ENCODE data around the gene BLTP3B.
A peak's percentile ranks its signal among the peaks of the same experiment; 100 is the strongest.

The BLTP3B gene

DNA sequence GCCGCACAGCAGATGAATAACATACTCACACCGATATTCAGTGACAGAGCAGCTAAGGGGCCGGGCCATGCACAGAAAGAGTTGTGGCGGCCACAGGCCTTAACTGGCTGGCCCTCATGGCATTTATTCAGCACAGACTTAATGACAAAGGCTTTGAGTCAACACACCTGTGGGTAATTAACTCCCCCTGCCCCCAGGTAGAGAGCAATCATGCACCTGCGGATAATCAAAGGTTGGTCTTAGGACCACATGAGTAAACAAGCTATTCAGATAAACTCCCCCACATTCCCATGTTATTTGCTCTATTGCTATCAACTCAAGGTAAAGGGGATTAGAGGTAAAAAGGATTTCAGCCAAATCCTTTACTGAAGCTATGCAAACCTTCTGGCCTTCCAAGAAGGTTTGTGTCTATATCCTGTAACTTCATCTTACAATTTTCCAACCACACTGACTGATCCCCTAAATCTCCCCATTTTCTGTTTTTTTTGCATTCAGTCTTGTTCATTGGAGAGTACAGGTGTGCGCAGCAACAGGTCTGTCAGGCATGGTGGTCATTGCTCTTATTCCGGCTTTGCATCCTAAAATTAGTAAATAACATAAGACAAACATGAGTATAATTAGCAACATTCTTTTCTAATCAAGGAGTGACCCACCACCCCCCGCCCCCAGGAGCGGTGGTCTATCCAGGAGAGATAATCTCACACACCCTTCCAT is 16.9 kb upstream of the BLTP3B start:
- no peak for DNase-seq (ENCODE audit: low read depth)

DNA sequence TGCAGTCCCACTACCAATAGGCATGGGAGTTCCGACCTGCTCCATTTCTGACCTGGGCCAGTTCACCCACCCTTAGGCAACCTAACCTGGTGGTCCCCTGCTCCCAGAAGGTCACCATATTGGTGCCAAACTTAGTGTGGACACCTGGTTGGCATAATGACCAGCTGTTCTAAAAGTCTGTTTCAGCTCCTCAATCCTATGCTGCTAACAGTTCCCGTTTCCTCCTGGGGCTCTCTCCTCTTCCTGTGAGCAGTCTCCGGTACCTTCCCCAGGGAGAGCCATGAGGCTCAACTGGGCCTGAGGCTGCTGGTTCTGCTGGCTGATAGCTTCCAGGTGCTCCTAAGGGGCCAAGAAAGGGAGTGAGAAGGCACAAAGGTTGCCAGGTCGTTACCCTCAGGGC is 15.9 kb upstream of the BLTP3B start:
- DNase-seq (ENCODE audit: low read depth): no peak

DNA sequence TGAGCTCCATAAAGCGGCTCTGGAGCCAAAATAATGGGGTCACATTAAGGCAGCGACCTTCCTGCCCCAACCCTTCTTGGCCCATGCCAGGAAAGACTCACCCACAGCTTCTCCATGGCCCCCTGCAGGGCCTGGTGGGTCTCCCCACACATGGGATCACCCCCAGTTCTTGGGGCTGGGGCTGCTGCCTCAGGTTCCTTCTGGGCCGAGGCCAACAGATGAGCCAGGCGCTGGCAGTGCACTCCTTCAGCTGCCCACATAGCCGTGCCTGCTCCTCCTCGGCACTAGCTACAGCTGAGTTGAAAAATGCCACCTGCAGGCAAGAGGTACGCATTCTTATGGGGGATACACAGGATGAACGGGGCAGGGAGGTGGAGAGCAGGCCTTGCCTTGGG is 14.8 kb upstream of the BLTP3B start:
- no peak for DNase-seq (ENCODE audit: low read depth)

- no peak for DNase-seq (ENCODE audit: low read depth)
Observed at GRCh38 chr12:100156731-100157426, 14.2 kb upstream of the BLTP3B start.

- DNase-seq (ENCODE audit: low read depth): peak; percentile 43
Observed at GRCh38 chr12:100154474-100155247, 12.0 kb upstream of the BLTP3B start.

- no peak for DNase-seq (ENCODE audit: low read depth)
Observed at GRCh38 chr12:100153131-100153530, 10.5 kb upstream of the BLTP3B start.

DNA sequence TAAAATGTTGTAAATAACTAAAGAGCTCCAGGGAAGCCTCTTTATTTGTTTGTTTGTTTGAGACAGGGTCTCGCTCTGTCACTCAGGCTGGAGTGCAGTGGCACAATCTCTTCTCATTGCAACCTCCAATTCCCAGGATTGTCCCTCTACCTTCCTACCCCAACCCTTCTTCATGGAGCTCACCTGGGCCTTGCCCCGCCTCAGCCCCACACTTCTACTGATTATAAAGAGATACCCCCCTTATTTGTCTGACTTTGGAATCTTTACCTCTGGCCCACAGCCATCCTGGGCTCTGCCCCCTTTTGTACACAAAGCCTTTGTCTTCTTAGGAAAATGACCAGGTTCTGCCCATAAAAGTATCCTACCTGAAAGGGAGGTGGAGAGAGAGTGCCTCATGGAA is 9.1 kb upstream of the BLTP3B start:
- DNase-seq (ENCODE audit: low read depth): no peak

GRCh38 chr12:100146252-100146651 is 3.6 kb upstream of the BLTP3B start:
- no peak for DNase-seq (ENCODE audit: low read depth)

DNA sequence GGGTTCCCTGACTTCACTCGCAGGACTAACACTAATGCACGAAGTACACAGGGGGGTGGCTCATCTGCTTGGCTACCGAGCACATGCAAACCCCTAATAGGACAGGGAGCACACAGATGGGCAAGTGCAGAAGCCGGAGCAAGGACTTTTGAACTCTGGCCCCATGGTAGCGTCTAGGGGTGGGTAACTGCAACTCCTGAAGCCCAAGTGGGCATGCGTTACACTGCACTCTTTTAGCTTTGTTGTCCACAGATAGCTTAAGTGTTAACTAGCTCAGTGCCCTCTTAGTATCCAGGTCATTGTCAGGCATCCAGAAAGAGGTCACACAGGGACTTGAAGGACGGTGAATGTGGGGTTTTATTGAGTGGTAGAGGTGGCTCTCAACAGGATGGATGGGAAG is 3.0 kb upstream of the BLTP3B start:
- no peak for DNase-seq (ENCODE audit: low read depth)

GRCh38 chr12:100141998-100142850 is 450 bp downstream of the BLTP3B start:
- DNase-seq (ENCODE audit: low read depth): no peak

DNA sequence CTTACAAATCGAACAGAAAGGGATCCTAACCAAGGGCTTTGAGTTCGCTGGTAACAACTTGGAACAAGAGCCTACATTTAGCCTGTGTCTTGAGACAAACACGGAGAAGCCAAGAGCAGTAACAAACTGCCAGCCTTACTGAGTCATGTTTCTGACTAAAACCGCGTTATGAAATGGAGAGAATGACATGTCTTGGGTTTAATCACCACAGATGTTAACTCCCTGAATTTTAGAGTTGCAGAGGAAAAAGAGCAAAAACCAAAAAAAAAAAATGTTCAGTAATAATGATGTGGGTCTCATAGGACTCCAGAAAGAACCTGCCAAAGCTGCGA is 1.0 kb downstream of the BLTP3B start:
- no peak for DNase-seq (ENCODE audit: low read depth)

DNA sequence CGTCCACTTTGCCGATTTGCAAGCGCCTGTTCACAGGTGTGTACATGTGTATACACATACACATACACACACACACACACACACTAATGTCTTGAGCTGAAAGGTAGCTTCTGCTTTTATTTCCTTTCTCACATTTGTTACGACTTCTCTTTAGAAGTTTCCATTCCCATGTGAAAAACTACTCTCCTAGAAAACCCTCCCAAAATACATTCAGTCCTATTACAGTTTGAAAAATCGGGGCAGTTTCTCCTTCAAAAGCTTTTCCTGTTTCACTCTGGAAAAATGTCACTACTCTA is 3.9 kb downstream of the BLTP3B start:
- no peak for DNase-seq (ENCODE audit: low read depth)

DNA sequence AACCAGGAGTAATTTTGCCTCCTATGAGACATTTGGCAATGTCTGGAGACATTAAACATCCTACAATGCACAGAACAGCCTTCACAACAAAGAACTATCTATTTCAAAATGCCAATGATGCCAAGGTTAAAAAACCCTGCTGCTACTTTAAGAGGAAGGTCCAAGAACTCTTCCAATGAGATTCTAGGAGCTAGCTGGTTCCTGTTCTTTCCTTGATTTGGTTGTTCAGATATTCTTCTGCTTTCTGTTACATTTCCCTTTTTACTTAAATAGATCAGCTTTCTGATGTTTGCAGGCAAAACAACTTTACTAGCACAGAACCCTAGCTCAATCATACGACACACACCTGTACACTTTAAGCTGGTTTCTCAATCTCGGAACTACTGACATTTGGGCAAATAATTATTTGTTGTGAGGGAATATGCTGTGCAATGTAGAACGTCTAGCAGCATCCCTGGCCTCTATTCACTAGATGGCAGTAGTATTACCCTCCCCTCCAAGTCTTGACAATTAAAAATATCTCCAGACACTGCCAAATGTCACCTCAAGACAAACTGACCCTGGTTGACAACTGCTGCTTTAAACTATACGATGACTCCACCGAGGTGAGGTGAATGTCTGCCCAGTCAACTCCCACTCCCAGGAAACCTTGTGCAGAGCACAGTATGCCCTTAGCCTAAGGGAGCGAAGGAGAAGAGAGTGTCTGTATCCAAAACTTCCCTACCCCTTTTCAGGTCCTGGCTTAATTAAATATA is 4.4 kb downstream of the BLTP3B start:
- DNase-seq (ENCODE audit: low read depth): no peak

DNA sequence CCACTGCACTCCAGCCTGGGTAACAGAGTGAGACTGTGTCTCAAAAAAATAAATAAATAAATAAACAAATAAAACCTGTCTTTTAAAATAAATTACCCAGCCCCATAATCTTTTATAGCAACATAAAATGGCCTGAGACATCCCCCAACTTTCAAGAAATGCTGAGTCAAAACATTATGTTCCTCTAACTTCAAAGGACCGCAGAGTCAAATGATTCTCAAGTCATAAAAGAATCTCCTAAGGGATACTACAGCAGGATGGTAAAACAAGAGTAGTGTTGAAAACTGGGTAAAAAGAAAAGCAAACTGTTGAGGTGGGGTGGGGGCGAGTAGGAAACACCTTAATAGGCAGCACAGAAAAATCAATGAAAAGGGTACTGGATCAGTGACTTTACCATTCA is 9.5 kb downstream of the BLTP3B start:
- no peak for DNase-seq (ENCODE audit: low read depth)

DNA sequence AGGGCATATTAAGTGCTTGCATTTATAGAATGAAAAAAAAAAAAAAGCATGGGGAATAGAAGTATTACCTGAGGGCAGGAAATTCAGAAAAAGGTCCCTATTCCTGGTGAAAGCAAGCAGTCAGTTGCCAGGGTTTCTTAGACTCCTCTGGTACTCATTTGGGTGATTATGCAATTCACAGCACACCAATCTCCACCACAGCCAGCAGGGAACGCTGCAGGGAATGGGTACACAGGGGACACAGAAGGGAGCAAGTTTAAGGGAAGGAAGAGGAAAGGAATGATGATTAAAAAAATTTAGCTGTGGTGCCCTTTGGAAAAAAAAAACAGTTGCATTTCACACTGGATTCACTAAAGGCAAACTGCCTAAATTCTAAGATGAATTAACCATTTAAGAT is 14.2 kb downstream of the BLTP3B start:
- no peak for DNase-seq (ENCODE audit: low read depth)

DNA sequence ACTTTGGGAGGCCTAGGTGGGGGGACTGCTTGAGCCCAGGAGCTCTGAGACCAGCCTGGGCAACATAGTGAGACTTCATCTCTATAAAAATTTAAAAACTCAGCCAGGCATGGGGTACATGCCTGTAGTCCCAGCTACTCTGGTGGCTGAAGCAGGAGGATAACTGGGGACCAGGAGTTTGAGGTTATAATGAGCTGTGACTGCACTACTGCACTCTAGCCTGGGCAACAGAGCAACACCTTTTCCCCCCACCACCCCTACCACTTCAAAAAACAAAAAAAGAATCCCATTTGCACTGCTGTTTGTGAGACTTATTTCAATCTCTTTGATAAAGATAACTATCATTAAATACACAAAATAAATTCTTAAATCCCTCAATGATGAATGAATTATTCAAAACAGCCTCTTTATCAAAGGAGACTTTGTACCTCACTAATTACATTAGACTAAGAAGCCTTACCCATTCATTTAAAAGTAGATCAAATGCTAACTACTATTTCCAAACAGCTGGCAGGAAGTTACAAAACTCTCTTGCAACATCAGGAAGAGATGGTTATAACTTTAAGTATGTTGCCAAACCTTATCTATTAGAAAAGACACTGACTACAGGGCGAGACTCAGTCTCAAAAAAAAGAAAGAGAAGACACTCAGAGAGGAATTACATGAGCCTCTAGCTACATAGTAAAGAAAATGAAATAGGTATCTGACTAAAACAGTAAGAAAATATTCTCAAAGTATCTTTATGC is 14.7 kb downstream of the BLTP3B start:
- DNase-seq (ENCODE audit: low read depth): no peak

DNA sequence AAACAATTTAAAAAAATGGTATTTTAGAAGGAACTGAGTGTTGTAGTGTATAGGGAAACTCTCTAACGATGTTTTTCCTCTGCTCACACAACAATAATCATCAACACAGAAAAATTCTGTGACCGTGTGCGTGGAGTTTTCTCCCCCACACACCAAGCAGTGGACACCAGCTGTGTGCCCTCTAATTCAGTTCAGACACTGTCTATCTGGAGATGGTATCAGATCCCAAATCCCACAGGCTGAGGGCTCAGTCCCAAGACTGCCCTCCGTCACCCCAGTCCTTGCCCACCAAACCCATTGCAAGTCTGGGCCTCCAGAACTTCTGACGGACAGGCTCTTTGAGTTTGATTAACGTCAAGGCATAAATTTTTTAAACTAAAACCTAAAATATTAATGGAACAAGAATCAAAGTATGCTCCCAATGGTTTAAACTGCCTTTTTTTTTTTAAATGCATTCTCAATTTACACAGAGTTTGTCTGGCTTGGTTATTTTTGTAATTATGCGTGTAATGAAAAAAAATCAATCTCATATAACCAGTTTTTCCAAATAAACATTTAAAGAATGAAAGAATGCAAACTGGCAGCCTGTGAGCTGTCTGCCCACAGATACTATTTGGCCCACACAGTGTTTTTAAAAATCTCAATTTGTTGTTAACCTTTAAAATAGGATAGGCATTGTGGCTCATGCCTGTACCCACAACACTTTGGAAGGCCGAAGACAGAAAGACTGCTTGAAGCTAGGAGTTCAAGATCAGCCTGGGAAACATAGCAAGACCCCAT is 19.2 kb downstream of the BLTP3B start:
- DNase-seq (ENCODE audit: low read depth): no peak

DNA sequence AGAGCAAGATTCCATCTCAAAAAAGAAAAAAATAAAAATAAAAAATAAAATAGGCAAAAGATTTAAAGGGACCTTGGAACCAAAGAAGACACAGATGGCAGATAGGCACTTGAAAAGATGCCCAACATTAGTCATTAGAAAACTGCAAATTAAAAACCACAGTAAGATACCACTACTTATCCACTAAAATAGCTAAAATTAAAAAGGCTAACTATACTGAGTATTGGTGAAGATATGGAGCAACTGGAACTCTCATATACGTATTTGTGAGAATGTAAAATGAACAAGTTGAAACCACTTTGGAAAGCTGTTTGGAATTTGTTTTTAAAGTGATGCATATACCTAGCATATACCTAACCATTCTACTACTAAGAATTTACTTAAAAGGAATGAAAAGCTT is 22.3 kb downstream of the BLTP3B start:
- no peak for DNase-seq (ENCODE audit: low read depth)

GRCh38 chr12:100115291-100115690 is 27.4 kb downstream of the BLTP3B start:
- DNase-seq (ENCODE audit: low read depth): no peak

GRCh38 chr12:100114574-100114973 is 28.1 kb downstream of the BLTP3B start:
- no peak for DNase-seq (ENCODE audit: low read depth)

Measured in stimulated activated CD8-positive, alpha-beta memory T cell treated with anti-CD3 and anti-CD28 coated beads, Interleukin-12 subunit alpha, Interleukin-12 subunit beta, amount 100 ng/mL, for 4 hours (primary cell).